Stimulated activated CD4-positive, alpha-beta T cell treated with anti-CD3 and anti-CD28 coated beads, Interleukin-4, amount 100 ng/mL, for 1 hour (primary cell): ENCODE measurements around the gene SBF2.
"Not testable (repeated sequence)": the region's sequence is repeated elsewhere in the genome, so short reads cannot be mapped to it uniquely, and the experiment has no call there.

Experiments used
- DNase-seq: peaks from one replicate; pipeline ENCODE4 v3.0.0-alpha.2; 2020

The SBF2 gene

DNA sequence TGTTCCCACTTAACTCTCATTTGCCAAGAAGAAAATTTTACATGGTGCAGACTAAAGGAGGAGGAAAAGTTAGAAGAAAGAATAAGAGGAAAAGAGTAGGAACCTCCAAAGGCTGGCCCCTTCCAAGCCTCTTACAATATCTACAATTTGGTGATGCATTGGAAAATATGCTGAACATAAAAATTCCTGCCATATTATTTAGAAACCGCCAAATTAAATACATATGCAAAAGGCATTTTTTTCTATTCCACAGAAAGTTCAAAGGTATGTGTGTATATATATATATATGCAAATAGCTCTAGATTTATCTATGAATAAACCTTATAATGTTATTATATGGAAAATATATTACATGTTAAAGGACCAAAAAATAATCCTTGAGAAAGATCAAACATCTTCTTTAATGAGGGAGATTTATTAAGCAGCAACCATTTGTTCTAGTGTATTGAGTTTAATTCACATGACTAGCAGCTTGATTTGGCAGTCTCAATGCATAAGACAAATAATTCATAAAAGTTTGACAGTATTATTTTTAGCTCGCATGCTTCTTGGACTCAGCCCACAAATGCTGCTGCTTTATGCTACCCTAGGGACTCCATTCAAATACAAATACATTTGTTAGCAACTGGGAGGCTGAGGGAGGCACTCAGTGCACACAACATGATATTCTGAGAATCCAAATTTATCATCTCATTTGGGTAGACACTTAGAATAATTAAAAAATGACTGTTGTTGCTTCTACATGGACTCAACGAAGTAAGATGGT is 184.9 kb downstream of the SBF2 start:
- DNase-seq: no peak

GRCh38 chr11:10107497-10107896 is 186.5 kb downstream of the SBF2 start:
- no peak for DNase-seq

GRCh38 chr11:10097615-10098014 is 196.4 kb downstream of the SBF2 start:
- DNase-seq: no peak

GRCh38 chr11:10096987-10097386 is 197.0 kb downstream of the SBF2 start:
- no peak for DNase-seq

GRCh38 chr11:10095412-10096208 is 198.4 kb downstream of the SBF2 start:
- no peak for DNase-seq

- no peak for DNase-seq
These were observed 201.6 kb downstream of the SBF2 start for GRCh38 chr11:10092426-10092825.

- DNase-seq: no peak
These were observed 202.5 kb downstream of the SBF2 start for GRCh38 chr11:10091314-10092045.

DNA sequence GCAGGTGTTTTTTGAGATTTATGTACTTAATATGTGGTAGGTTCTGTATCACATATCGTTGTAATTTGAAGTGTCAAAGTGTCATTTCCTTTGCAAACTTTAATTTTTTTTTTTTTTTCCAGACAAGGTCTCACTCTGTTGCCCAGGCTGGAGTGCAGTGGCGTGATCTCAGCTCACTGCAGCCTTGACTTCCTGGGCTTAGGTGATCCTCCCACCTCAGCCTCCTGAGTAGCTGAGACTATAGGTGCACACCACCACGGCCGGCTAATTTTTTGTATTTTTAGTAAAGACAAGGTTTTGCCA is 206.1 kb downstream of the SBF2 start:
- not testable (repeated sequence) for DNase-seq

- no peak for DNase-seq
These were observed 206.7 kb downstream of the SBF2 start for GRCh38 chr11:10087186-10087922.

DNA sequence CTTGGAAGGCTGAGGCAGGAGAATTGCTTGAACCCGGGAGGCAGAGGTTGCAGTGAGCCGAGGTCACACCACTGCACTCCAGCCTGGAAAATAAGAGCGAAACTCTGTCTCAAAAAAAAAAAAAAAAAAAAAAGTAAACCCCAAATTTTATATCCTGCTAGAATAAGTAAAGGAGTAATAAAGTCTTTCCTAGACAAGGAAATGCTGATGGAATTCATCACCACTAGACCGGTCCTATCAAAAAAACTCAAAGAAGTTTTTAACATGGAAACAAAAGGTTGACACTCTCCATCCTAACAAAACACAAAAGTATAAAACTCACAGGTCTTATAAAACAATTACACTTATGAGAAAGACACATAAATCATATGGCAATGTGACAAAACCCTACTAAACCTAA is 213.9 kb downstream of the SBF2 start:
- no peak for DNase-seq

DNA sequence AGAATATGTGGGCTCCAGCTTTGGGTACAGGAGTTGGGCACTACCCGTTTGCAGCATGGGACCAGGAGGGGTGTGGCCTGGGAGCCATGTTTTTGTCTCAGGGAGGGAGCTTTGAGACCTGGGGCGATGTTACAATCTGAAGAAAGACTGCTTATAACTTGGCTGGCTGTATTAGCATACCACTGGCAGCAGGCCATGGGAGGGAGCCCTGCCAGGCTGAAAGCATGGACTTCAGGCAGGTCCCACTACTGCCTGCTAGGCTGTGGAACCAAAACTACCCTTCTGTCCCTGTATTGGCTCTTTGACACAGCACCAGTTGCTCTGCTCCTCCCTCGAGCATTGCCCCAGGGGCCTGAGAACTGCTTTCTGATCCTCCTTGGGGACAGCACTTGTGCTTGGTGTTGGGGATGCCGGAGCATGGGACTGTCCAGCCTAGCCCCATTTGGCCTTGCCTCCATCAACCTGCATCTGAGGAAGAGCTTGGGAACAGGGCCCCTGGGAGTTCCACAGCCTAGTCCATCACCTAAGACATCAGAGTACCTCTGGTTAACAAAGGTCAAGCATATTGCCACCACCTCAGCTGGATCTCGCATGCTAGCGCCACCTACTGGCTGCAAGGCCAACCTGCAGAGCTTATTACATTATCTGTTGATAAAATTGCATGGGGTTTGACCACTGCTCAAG is 217.4 kb downstream of the SBF2 start:
- DNase-seq: peak; percentile 6

DNA sequence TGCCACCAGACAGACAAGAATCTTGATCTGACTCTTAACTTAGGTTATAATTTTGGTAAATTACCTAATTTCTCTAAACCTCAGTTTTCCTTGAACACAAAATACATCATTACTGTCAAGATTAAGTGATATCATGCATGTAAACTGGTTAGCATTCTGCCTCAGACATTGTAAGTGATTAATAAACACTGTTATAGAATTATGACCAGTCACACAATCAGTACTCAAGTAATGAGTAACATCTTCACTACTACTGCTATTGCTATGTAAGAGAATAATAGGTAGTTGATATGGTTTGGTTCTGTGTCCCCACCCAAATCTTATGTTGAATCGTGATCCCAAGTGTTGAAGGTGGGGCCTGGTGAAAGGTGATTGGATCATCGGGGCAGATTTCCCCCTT is 218.9 kb downstream of the SBF2 start:
- DNase-seq: no peak

GRCh38 chr11:10072841-10073240 is 221.2 kb downstream of the SBF2 start:
- no peak for DNase-seq

GRCh38 chr11:10072142-10072541 is 221.9 kb downstream of the SBF2 start:
- DNase-seq: no peak

DNA sequence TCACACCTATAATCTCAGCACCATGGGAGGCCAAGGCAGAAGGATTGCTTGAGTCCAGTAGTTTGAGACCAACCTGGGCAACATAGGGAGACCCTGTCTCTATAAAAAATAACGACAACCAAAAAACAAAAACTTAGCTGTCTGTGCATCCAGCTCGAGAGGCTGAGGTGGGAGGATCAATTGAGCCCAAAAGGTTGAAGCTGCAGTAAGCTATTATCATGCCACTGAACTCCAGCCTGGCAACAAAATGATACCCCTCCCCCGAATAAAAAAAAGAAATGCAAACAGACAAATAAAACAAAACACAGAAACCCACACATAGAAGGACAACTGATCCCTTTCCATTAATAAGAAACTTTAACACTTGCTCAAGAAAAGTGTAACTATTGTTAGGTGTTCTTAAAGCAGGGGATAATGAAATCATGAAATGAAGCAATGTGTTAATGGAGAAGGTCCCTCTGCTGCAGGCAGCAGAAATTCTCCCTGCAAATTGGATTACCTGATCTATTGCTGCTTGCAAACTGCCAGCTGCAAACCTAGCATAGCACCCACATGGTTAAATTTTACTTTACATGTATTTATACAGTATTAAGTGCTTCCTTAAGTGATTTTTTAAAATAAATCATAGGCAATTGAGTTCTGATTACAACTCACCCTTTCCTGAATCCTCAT is 226.3 kb downstream of the SBF2 start:
- DNase-seq: no peak

- no peak for DNase-seq
These were observed 227.6 kb downstream of the SBF2 start for GRCh38 chr11:10066441-10066840.

- DNase-seq: no peak
These were observed 229.2 kb downstream of the SBF2 start for GRCh38 chr11:10064828-10065227.

GRCh38 chr11:10058356-10058755 is 235.7 kb downstream of the SBF2 start:
- no peak for DNase-seq

DNA sequence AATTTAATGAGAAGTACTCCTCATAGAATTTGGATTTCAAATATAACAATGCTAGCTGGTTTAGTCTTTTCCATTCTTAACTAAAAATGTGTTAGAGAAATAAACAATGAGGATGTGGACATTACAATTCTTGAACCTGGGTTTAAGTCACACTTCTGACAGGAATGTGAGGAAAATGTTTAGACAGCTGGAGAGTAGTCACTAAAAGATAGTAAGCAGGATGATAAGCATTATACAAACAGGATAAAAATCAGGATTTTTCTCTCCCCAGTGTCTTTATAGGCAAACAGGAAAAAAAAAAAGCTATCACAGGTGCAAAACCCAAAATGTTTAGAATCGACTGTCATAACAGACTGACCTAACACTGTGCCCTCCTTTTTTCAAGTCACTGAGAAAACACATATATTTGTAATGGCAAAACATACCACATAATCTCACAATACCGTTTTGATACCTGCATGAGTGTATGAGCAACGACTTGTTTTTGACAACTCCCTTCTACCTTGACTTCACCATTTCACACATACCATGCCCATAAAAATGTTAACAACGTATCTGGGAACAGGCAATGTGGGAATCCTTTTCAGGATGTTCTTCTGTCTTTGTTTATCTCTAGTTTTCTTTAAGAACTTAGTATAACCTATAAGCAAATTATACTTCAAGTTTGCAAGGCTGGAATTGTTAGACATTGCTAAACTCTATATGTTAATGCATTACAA is 242.0 kb downstream of the SBF2 start:
- no peak for DNase-seq

GRCh38 chr11:10050561-10050960 is 243.5 kb downstream of the SBF2 start:
- no peak for DNase-seq

GRCh38 chr11:10049756-10050155 is 244.3 kb downstream of the SBF2 start:
- no peak for DNase-seq
